Pericardium fibroblast (primary cell): Measurements from ENCODE around the gene NOX4. TPM values are rescaled to one million over a fixed set of nuclear protein-coding genes. Genes with fewer than 3 reads are reported as not detected.

Source experiments
- total RNA-seq: library from RNA; depleted of rRNA; stranded (reverse); fragments of >200 nt; gene quantifications from 2 replicates; pipeline ENCODE4 v1.2.3, GENCODE V29; 2015

Gene NOX4
- total RNA-seq = 0.12 and 3.8 TPM in 2 replicates

DNA sequence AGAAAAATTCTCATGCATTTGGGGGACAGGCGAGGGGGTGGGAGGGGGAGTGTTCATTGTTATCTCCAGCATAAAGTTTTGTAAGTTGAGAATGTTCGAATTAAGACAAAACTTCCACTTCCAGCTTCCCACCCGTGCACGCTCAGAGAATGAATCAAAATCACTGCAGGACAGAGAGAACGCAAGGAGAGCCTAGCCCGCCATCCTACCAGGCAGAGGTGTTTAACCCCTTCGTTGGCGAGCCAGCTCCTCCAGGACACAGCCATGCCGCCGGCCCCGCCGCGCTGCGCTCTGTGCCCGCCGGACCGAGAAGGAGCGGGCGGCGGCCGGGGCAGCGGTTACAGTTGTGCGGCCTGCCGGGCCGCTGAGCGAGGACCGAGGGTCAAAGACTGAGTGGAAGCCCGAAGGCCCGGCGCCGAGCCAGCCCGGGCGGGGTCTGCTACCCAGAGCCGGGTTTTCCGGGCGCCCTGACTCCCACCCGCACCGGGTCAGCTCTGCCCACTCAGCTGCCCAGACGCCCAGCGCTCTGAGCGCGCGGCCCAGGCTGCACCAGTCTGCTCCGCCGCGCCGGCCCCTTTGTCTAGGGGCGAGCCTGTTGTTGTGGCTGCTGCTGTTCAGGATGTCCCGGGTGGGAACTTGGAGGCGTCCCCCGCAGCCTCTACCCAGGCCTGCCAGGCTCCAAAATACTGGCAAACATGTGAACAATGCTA lies at the start of gene NOX4:
Gene NOX4 (minus strand): TSS at position 395 of the 710 bp plus-strand sequence. CDS start 129 bp downstream, at position 266.

Other genes starting within 250 kb of the NOX4 start
- not detected in 2 replicates for gene TRIM77, start 218.9 kb upstream of the NOX4 start, total RNA-seq